ENCODE data around the gene ULK4. TPM values are rescaled to one million over a fixed set of nuclear protein-coding genes. Genes with fewer than 3 reads are reported as not detected.
"Not testable (repeated sequence)": the region's sequence is repeated elsewhere in the genome, so short reads cannot be mapped to it uniquely, and the experiment has no call there.

ULK4 gene
- total RNA-seq, 1 experiment from 2014 or later: 4.2 TPM

- BruUV-seq (replicated peaks); H3K4me1 ChIP-seq; H3K27me3 ChIP-seq (replicated peaks; ENCODE audit: control insufficient read depth, insufficient read depth, low read length); H3K9me3 ChIP-seq; H3K4me1 Mint-ChIP-seq (ENCODE audit: low read depth, unreplicated experiment); H3K4me3 Mint-ChIP-seq (ENCODE audit: unreplicated experiment); H3K36me3 Mint-ChIP-seq (ENCODE audit: insufficient read depth, unreplicated experiment); H3K27me3 Mint-ChIP-seq (ENCODE audit: insufficient read depth, unreplicated experiment); POLR2A ChIA-PET; H3K27ac Mint-ChIP-seq (ENCODE audit: unreplicated experiment); H3K36me3 ChIP-seq (ENCODE audit: control insufficient read depth, insufficient read depth, low read length); H3K4me3 ChIP-seq (ENCODE audit: low read depth, low read length); H3K9me3 Mint-ChIP-seq (ENCODE audit: unreplicated experiment); CTCF ChIA-PET: not testable (repeated sequence)
- DNase-seq: peak in 1 of 2 experiments; percentile 41
- intact Hi-C loops (cut with micrococcal nuclease; ENCODE audit: unreplicated experiment): loop anchor here (10.0 kb wide), 1 partner anchor 189 kb away; no protein-coding TSS in a partner anchor
- TF ChIP-seq CTCF (IDR thresholded peaks at IDR 0.05; ENCODE audit: insufficient read depth in 1 of 2, low read depth in 1 of 2, low read length in 1 of 2, severe bottlenecking in 1 of 2, unreplicated experiment in 1 of 2): peak in 1 of 2 experiments; percentile 39
These were observed 266.1 kb downstream of the ULK4 start for GRCh38 chr3:41695806-41696205.

GRCh38 chr3:41693799-41694198 is 268.1 kb downstream of the ULK4 start:
- Histone ChIP-seq H3K4me3 (ENCODE audit: low read depth, low read length) (no peak overlapping the region), H3K4me1 (0 out of 2 replicates have a peak, but pooled peaks cover under 1% of the 10 kb centered on the region), H3K27me3 (replicated peaks; ENCODE audit: control insufficient read depth, insufficient read depth, low read length) (no peaks in the 10 kb centered on the region), H3K9me3 (no peaks in the 10 kb centered on the region), H3K36me3 (ENCODE audit: control insufficient read depth, insufficient read depth, low read length) (no peaks in the 10 kb centered on the region)
- no TSS peak for BruUV-seq (replicated peaks)
- intact Hi-C loops (cut with micrococcal nuclease; ENCODE audit: unreplicated experiment): loop anchor here (10.0 kb wide), 1 partner anchor 191 kb away; no protein-coding TSS in a partner anchor
- Mint-ChIP-seq H3K27me3 (ENCODE audit: insufficient read depth, unreplicated experiment) (no peaks in the 10 kb centered on the region), H3K36me3 (ENCODE audit: insufficient read depth, unreplicated experiment) (no peaks in the 10 kb centered on the region), H3K4me3 (ENCODE audit: unreplicated experiment) (no peak overlapping the region), H3K9me3 (ENCODE audit: unreplicated experiment) (no peaks in the 10 kb centered on the region), H3K27ac (ENCODE audit: unreplicated experiment) (no peak overlapping the region), H3K4me1 (ENCODE audit: low read depth, unreplicated experiment) (no peaks in the 10 kb centered on the region)
- no peak for TF ChIP-seq CTCF (IDR thresholded peaks at IDR 0.05; ENCODE audit: insufficient read depth in 1 of 2, low read depth in 1 of 2, low read length in 1 of 2, severe bottlenecking in 1 of 2, unreplicated experiment in 1 of 2)
- DNase-seq: no peak
- POLR2A ChIA-PET: no interaction called here
- CTCF ChIA-PET: no interaction called here

- no peak for DNase-seq
- no TSS peak for BruUV-seq (replicated peaks)
- Mint-ChIP-seq H3K4me3 (ENCODE audit: unreplicated experiment) (no peak overlapping the region), H3K27me3 (ENCODE audit: insufficient read depth, unreplicated experiment) (no peaks in the 10 kb centered on the region), H3K4me1 (ENCODE audit: low read depth, unreplicated experiment) (no peaks in the 10 kb centered on the region), H3K36me3 (ENCODE audit: insufficient read depth, unreplicated experiment) (no peaks in the 10 kb centered on the region), H3K9me3 (ENCODE audit: unreplicated experiment) (peaks cover under 1% of the 10 kb centered on the region), H3K27ac (ENCODE audit: unreplicated experiment) (no peak overlapping the region)
- POLR2A ChIA-PET: no interaction called here
- H3K9me3 ChIP-seq: no peaks in the 10 kb centered on the region
- 0 out of 2 replicates have a peak, but pooled peaks cover 3% of the 10 kb centered on the region for H3K4me1 ChIP-seq
- intact Hi-C loops (cut with micrococcal nuclease; ENCODE audit: unreplicated experiment): loop anchor here (10.0 kb wide), 1 partner anchor 194 kb away; no protein-coding TSS in a partner anchor
- H3K36me3 ChIP-seq (ENCODE audit: control insufficient read depth, insufficient read depth, low read length): no peaks in the 10 kb centered on the region
- CTCF ChIA-PET: no interaction called here
- no peaks in the 10 kb centered on the region for H3K27me3 ChIP-seq (replicated peaks; ENCODE audit: control insufficient read depth, insufficient read depth, low read length)
- no peak for TF ChIP-seq CTCF (IDR thresholded peaks at IDR 0.05; ENCODE audit: insufficient read depth in 1 of 2, low read depth in 1 of 2, low read length in 1 of 2, severe bottlenecking in 1 of 2, unreplicated experiment in 1 of 2)
- no peak overlapping the region for H3K4me3 ChIP-seq (ENCODE audit: low read depth, low read length)
These were observed 270.9 kb downstream of the ULK4 start for GRCh38 chr3:41690766-41691563.
